Measurements from ENCODE around the gene NOL9.
"Not testable (repeated sequence)": the region's sequence is repeated elsewhere in the genome, so short reads cannot be mapped to it uniquely, and the experiment has no call there.

Gene NOL9

GRCh38 chr1:6572653-6573383 is 18.5 kb upstream of the NOL9 start:
- DNase-seq (ENCODE audit: low spot score): no peak

- no peak for DNase-seq (ENCODE audit: low spot score)
These were observed 16.7 kb upstream of the NOL9 start for GRCh38 chr1:6570987-6571386.

GRCh38 chr1:6570100-6570499 is 15.8 kb upstream of the NOL9 start:
- DNase-seq (ENCODE audit: low spot score): no peak

GRCh38 chr1:6569033-6569432 is 14.7 kb upstream of the NOL9 start:
- no peak for DNase-seq (ENCODE audit: low spot score)

- DNase-seq (ENCODE audit: low spot score): no peak
These were observed 6.0 kb upstream of the NOL9 start for GRCh38 chr1:6560267-6560666.

GRCh38 chr1:6559161-6559560 is 4.8 kb upstream of the NOL9 start:
- DNase-seq (ENCODE audit: low spot score): not testable (repeated sequence)

GRCh38 chr1:6557597-6557996 is 3.3 kb upstream of the NOL9 start:
- no peak for DNase-seq (ENCODE audit: low spot score)

- DNase-seq (ENCODE audit: low spot score): no peak
These were observed 830 bp upstream of the NOL9 start, which contains the start of gene TAS1R1 for GRCh38 chr1:6554907-6555778. TSS of gene TAS1R1 (plus strand) at chr1:6555307. CDS start at chr1:6555374, 67 bp downstream.

GRCh38 chr1:6547301-6547700 is 7.0 kb downstream of the NOL9 start:
- DNase-seq (ENCODE audit: low spot score): no peak

- DNase-seq (ENCODE audit: low spot score): no peak
These were observed 8.0 kb downstream of the NOL9 start for GRCh38 chr1:6546326-6546725.

GRCh38 chr1:6545276-6546112 is 8.8 kb downstream of the NOL9 start:
- no peak for DNase-seq (ENCODE audit: low spot score)

- no peak for DNase-seq (ENCODE audit: low spot score)
These were observed 9.5 kb downstream of the NOL9 start for GRCh38 chr1:6544831-6545230.

GRCh38 chr1:6538956-6539355 is 15.4 kb downstream of the NOL9 start:
- no peak for DNase-seq (ENCODE audit: low spot score)

- DNase-seq (ENCODE audit: low spot score): no peak
These were observed 18.0 kb downstream of the NOL9 start for GRCh38 chr1:6536291-6536690.

GRCh38 chr1:6535214-6535613 is 19.1 kb downstream of the NOL9 start:
- DNase-seq (ENCODE audit: low spot score): no peak

- no peak for DNase-seq (ENCODE audit: low spot score)
These were observed 20.0 kb downstream of the NOL9 start for GRCh38 chr1:6534248-6534822.

GRCh38 chr1:6531996-6532395 is 22.3 kb downstream of the NOL9 start:
- DNase-seq (ENCODE audit: low spot score): no peak

- no peak for DNase-seq (ENCODE audit: low spot score)
These were observed 23.7 kb downstream of the NOL9 start for GRCh38 chr1:6530504-6531160.

- DNase-seq (ENCODE audit: low spot score): no peak
These were observed 25.8 kb downstream of the NOL9 start for GRCh38 chr1:6528492-6528891.

GRCh38 chr1:6526316-6526715 is 28.0 kb downstream of the NOL9 start:
- no peak for DNase-seq (ENCODE audit: low spot score)

GRCh38 chr1:6523566-6523965 is 30.7 kb downstream of the NOL9 start:
- DNase-seq (ENCODE audit: low spot score): peak; percentile 83
